Measurements from ENCODE around the gene COL6A2.

The COL6A2 gene

GRCh38 chr21:46156678-46157077 lies 58.8 kb downstream of the COL6A2 start:
- no peak for DNase-seq (ENCODE audit: low read depth)
- H3K4me3 ChIP-seq (ENCODE audit: low read depth, low read length) = no peak overlapping the region
- TF ChIP-seq CTCF (IDR thresholded peaks at IDR 0.05; ENCODE audit: low read depth, low read length, missing control alignments) = no peak

- TF ChIP-seq CTCF (IDR thresholded peaks at IDR 0.05; ENCODE audit: low read depth, low read length, missing control alignments) = no peak
These were observed 59.6 kb downstream of the COL6A2 start for GRCh38 chr21:46157396-46157986.

GRCh38 chr21:46157987-46158451 lies 60.1 kb downstream of the COL6A2 start:
- TF ChIP-seq CTCF (IDR thresholded peaks at IDR 0.05; ENCODE audit: low read depth, low read length, missing control alignments) = no peak
- no peak for DNase-seq (ENCODE audit: low read depth)
- H3K4me3 ChIP-seq (ENCODE audit: low read depth, low read length) = no peak overlapping the region

More at GRCh38 chr21:46157396-46157986, 59.6 kb downstream of the COL6A2 start:
- DNase-seq (ENCODE audit: low read depth) = no peak
- H3K4me3 ChIP-seq (ENCODE audit: low read depth, low read length) = no peak overlapping the region

GRCh38 chr21:46158666-46159300 lies 60.9 kb downstream of the COL6A2 start:
- DNase-seq (ENCODE audit: low read depth) = no peak
- H3K4me3 ChIP-seq (ENCODE audit: low read depth, low read length) = no peak overlapping the region
- no peak for TF ChIP-seq CTCF (IDR thresholded peaks at IDR 0.05; ENCODE audit: low read depth, low read length, missing control alignments)

- no peak for DNase-seq (ENCODE audit: low read depth)
- H3K4me3 ChIP-seq (ENCODE audit: low read depth, low read length) = no peak overlapping the region
- TF ChIP-seq CTCF (IDR thresholded peaks at IDR 0.05; ENCODE audit: low read depth, low read length, missing control alignments) = no peak
These were observed 61.5 kb downstream of the COL6A2 start for GRCh38 chr21:46159390-46159789.

- no peak overlapping the region for H3K4me3 ChIP-seq (ENCODE audit: low read depth, low read length)
- no peak for TF ChIP-seq CTCF (IDR thresholded peaks at IDR 0.05; ENCODE audit: low read depth, low read length, missing control alignments)
- DNase-seq (ENCODE audit: low read depth) = no peak
These were observed 62.1 kb downstream of the COL6A2 start for GRCh38 chr21:46159841-46160656.

All from GM12864 (cell line).